HFFc6 (cell line): Measurements from ENCODE around the gene SLIT3. TPM values are rescaled to one million over a fixed set of nuclear protein-coding genes. Genes with fewer than 3 reads are reported as not detected.

Experiments used
- DNase-seq: peaks from one replicate; pipeline ENCODE4 v3.0.0-alpha.2; 2018
- H3K27ac Mint-ChIP-seq: 2 replicates; pipeline ENCODE4 v1.8.0; 2020; ENCODE audit warnings: mild to moderate bottlenecking, mixed read lengths
- H3K27me3 Mint-ChIP-seq: 2 replicates; pipeline ENCODE4 v1.8.0; 2021; ENCODE audit warnings: mild to moderate bottlenecking, moderate library complexity, mixed read lengths; ENCODE audit not compliant: insufficient read depth
- H3K36me3 Mint-ChIP-seq: 2 replicates; pipeline ENCODE4 v1.8.0; 2021; ENCODE audit warnings: low read depth, mixed read lengths
- H3K4me1 Mint-ChIP-seq: 2 replicates; pipeline ENCODE4 v1.8.0; 2020; ENCODE audit warnings: low read depth, mixed read lengths
- H3K4me3 Mint-ChIP-seq: 2 replicates; pipeline ENCODE4 v1.8.0; 2020; ENCODE audit warnings: mild to moderate bottlenecking, moderate library complexity, mixed read lengths
- H3K9me3 Mint-ChIP-seq: 2 replicates; pipeline ENCODE4 v1.8.0; 2020; ENCODE audit warnings: mild to moderate bottlenecking, mixed read lengths
- CTCF ChIP-seq: fragments of 200-600 bp; sonication (generic); IDR thresholded peaks from 2 replicates; pipeline ENCODE4 v1.5.0; 2021; ENCODE audit warnings: antibody characterized with exemption, mild to moderate bottlenecking
- total RNA-seq, 6 experiments: library from RNA; stranded (reverse); fragmentation: NEBNext Ultra II Directional; extraction: Animal tissue kit (Norgen Biotek cat#: 25700); gene quantifications; 2 replicates in 1 of 6; 3 replicates in 5 of 6; pipeline ENCODE4 v1.2.3, GENCODE V29; 2021

The SLIT3 gene
- total RNA-seq, 6 experiments from 2014 or later, result 4.2 to 8.3 (median 7.1) TPM

DNA sequence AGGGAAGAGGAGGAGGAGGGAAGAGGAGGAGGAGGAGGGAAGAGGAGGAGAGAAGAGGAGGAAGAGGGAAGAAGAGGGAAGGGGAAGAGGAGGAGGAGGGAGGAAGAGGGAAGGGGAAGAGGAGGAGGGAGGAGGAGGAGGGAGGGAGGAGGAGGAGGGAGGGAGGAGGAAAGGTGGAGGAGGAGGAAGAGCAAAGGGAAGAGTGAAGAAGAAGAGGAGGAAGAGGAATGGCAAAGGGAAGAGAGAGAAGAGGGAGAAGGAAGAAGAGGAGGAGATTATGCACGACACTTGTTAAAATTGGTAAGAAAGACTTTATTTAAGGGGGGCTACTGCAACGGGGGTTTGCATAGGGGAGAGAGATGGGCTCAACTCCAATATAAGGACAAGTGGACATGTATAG is 221.2 kb downstream of the SLIT3 start:
- no peak for TF ChIP-seq CTCF
- Mint-ChIP-seq H3K4me1 (no peaks in the 10 kb centered on the region), H3K4me3 (no peak overlapping the region), H3K36me3 (no peaks in the 10 kb centered on the region), H3K27me3 (peaks cover 7% of the 10 kb centered on the region; the same call in 1 of the 2 replicates), H3K27ac (no peak overlapping the region), H3K9me3 (peaks cover 4% of the 10 kb centered on the region; the same call in 1 of the 2 replicates)
- DNase-seq, result no peak

DNA sequence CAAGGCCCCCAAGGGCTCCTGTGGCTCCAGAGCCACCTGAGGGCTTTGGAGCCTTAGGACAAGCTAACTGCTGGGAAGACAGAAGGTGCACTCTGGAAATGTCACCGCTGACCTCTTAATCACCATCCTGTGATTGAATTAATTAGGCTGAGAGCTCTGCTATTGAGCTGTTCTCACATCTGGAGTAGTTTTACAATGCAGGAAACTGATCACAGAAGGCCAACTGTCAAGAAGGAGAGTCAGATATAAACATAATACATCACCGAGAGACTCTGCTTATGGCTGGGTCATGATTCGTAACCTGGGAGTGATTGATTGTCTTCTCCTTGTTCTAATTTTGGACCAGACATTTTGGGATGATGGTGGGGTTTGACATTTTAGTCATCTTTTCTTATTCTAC is 226.1 kb downstream of the SLIT3 start:
- TF ChIP-seq CTCF, result no peak
- Mint-ChIP-seq H3K36me3 (no peaks in the 10 kb centered on the region), H3K4me3 (no peak overlapping the region), H3K27ac (no peak overlapping the region), H3K27me3 (peaks cover 5% of the 10 kb centered on the region; the same call in 1 of the 2 replicates), H3K4me1 (no peaks in the 10 kb centered on the region), H3K9me3 (peaks cover 10% of the 10 kb centered on the region)
- no peak for DNase-seq

DNA sequence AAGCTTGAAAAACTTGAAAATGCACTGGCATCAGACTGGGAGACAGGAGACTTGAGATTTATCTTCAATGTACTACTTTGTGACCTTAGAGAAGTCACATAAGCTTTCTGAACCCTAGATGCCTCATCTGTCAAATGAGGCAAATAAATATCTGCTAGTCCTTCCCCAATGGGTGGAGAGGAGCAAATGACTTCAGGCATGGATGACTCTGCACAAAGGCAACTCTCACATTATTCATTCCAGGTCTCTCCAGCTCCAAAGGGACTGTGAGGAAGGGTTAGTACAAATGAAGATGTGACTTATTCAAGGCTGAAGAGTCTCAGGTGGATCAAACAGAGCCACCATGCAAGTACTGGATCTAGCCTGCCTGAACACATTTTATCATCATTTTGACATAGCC is 228.7 kb downstream of the SLIT3 start:
- Mint-ChIP-seq H3K4me3 (no peak overlapping the region), H3K36me3 (no peaks in the 10 kb centered on the region), H3K27me3 (peaks cover 5% of the 10 kb centered on the region; the same call in 1 of the 2 replicates), H3K27ac (no peak overlapping the region), H3K9me3 (peaks cover 14% of the 10 kb centered on the region), H3K4me1 (no peaks in the 10 kb centered on the region)
- TF ChIP-seq CTCF, result no peak
- DNase-seq, result no peak

- Mint-ChIP-seq H3K27ac (no peak overlapping the region), H3K36me3 (no peaks in the 10 kb centered on the region), H3K27me3 (no peaks in the 10 kb centered on the region; the same call in 1 of the 2 replicates), H3K4me1 (no peaks in the 10 kb centered on the region; the same call in 1 of the 2 replicates), H3K4me3 (no peak overlapping the region), H3K9me3 (peaks cover 14% of the 10 kb centered on the region)
- no peak for DNase-seq
- no peak for TF ChIP-seq CTCF
These were observed 230.5 kb downstream of the SLIT3 start for GRCh38 chr5:169070413-169070812.

DNA sequence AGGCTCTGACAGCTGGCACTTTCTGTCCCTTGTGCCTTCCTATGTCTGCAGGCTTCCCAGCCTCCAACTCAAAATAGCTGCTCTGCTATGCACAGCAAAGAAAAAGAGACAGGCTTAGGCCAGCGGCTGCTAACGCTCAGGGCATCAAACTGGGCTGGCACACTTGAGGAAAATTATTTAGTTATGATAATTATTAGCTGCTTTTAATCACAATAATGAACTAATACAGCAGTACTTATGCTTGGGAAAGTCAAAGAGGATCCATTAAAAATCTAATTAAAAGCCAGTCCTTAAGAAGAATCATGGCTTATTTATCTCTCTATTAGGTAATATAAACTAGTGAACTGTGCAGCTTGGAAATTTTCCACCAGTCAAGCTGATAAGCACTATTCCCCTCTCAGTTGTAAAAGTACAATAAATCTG is 233.2 kb downstream of the SLIT3 start:
- Mint-ChIP-seq H3K4me1 (no peaks in the 10 kb centered on the region; the same call in 1 of the 2 replicates), H3K9me3 (peaks cover 7% of the 10 kb centered on the region), H3K27me3 (no peaks in the 10 kb centered on the region), H3K4me3 (no peak overlapping the region), H3K36me3 (no peaks in the 10 kb centered on the region), H3K27ac (no peak overlapping the region)
- no peak for DNase-seq
- no peak for TF ChIP-seq CTCF

- H3K27me3 Mint-ChIP-seq, result no peaks in the 10 kb centered on the region; the same call in 1 of the 2 replicates
- no peak overlapping the region for H3K27ac Mint-ChIP-seq
- no peaks in the 10 kb centered on the region for H3K36me3 Mint-ChIP-seq
- H3K9me3 Mint-ChIP-seq, result peaks cover 17% of the 10 kb centered on the region
- no peak for DNase-seq
- H3K4me3 Mint-ChIP-seq, result no peak overlapping the region
- no peaks in the 10 kb centered on the region; the same call in 1 of the 2 replicates for H3K4me1 Mint-ChIP-seq
- TF ChIP-seq CTCF, result no peak
These were observed 235.5 kb downstream of the SLIT3 start for GRCh38 chr5:169065400-169065799.
